GM12878 (cell line): ENCODE results near the gene EVI5L. TPM values are rescaled to one million over a fixed set of nuclear protein-coding genes. Genes with fewer than 3 reads are reported as not detected.

Source experiments
- ATAC-seq: fragments of 200-7000 bp; cut with Tn5 transposase; 3 replicates; pipeline ENCODE4 v1.9.1; 2020; ENCODE audit warnings: mild to moderate bottlenecking, moderate library complexity
- BruUV-seq: library from RNA; stranded (reverse); fragments of 400-500 nt; replicated peaks from 2 replicates; lab custom pipeline; 2021; lab: Mats Ljungman, UMichigan
- CTCF ChIA-PET: fragments of 300-600 bp; sonication (Branson Sonifier 250); formaldehyde crosslinking; extraction: SDS; loops from one replicate; lab custom pipeline; 2021; ENCODE audit warnings: inconsistent platforms; lab: Yijun Ruan, JAX
- POLR2A ChIA-PET: fragments of 350-600 bp; formaldehyde crosslinking; extraction: SDS; loops from one replicate; lab custom pipeline; 2021; ENCODE audit warnings: inconsistent platforms; lab: Charles Lee
- RAD21 ChIA-PET: fragments of 300-600 bp; sonication (Branson Sonifier 250); formaldehyde crosslinking; loops from one replicate; lab custom pipeline; 2023; ENCODE audit warnings: antibody characterized with exemption; ENCODE audit not compliant: unreplicated experiment; lab: Charles Lee
- SMC1A ChIA-PET: fragments of 300-600 bp; sonication (Branson Sonifier 250); formaldehyde crosslinking; loops from one replicate; lab custom pipeline; 2023; ENCODE audit not compliant: unreplicated experiment, uncharacterized antibody; lab: Charles Lee
- DNase-seq: peaks from one replicate; pipeline ENCODE4 v3.0.0-alpha.2; 2011; ENCODE audit warnings: low read depth, low spot score
- FAIRE-seq: peaks from 3 replicates; lab custom pipeline; 2011; peaks lifted over from hg19 to GRCh38; lab: Jason Lieb, UNC
- H2AFZ ChIP-seq: 2 replicates; pipeline ENCODE4 v1.6.0; 2011; ENCODE audit warnings: low read depth, low read length, control low read depth; ENCODE audit not compliant: control insufficient read depth
- H3K27ac ChIP-seq: 2 replicates; pipeline ENCODE4 v1.5.1; 2011; ENCODE audit warnings: control low read depth; ENCODE audit not compliant: control insufficient read depth, insufficient read depth
- H3K27me3 ChIP-seq, 2 experiments: replicated peaks in 1 of 2; 2 replicates each; pipeline versions ENCODE4 v1.6.0 to v1.6.1; 2011; ENCODE audit warnings: low read length in 1 of 2; ENCODE audit not compliant: control insufficient read depth in 2 of 2, insufficient read depth in 2 of 2
- H3K36me3 ChIP-seq, 2 experiments: 2 replicates each; pipeline ENCODE4 v1.5.1; 2011; ENCODE audit warnings: low read length in 1 of 2; ENCODE audit not compliant: control insufficient read depth in 2 of 2, insufficient read depth in 2 of 2
- H3K4me1 ChIP-seq: 2 replicates; pipeline ENCODE4 v1.6.1; 2011; ENCODE audit warnings: mild to moderate bottlenecking, low read length, moderate library complexity, mixed read lengths; ENCODE audit not compliant: control insufficient read depth, insufficient read depth
- H3K4me2 ChIP-seq: 2 replicates; pipeline ENCODE4 v1.6.0; 2011; ENCODE audit warnings: control low read depth; ENCODE audit not compliant: control insufficient read depth, insufficient read depth
- H3K4me3 ChIP-seq: fragments of 200-600 bp; sonication (generic); 2 replicates; pipeline ENCODE4 v1.5.1; 2016
- H3K79me2 ChIP-seq: 2 replicates; pipeline ENCODE4 v1.6.0; 2011; ENCODE audit warnings: low read length; ENCODE audit not compliant: control insufficient read depth, insufficient read depth
- H3K9ac ChIP-seq: 2 replicates; pipeline ENCODE4 v1.8.0; 2011; ENCODE audit warnings: low read length, control low read depth, mixed read lengths; ENCODE audit not compliant: control insufficient read depth, insufficient read depth
- H3K9me3 ChIP-seq: replicated peaks from 3 replicates; pipeline ENCODE4 v1.5.1; 2011; ENCODE audit warnings: mild to moderate bottlenecking, low read length; ENCODE audit not compliant: control insufficient read depth, insufficient read depth
- H4K20me1 ChIP-seq: 2 replicates; pipeline ENCODE4 v1.6.0; 2011; ENCODE audit not compliant: control insufficient read depth, insufficient read depth
- CBFB ChIP-seq: IDR thresholded peaks from 2 replicates; pipeline ENCODE4 v1.6.1; 2016; ENCODE audit warnings: antibody characterized with exemption, low read depth
- CBX3 ChIP-seq: fragments of 200-600 bp; sonication (generic); IDR thresholded peaks from 2 replicates; pipeline ENCODE4 v1.6.1; 2016; ENCODE audit warnings: low read depth, borderline replicate concordance
- CEBPZ ChIP-seq: fragments of 150-350 bp; IDR thresholded peaks from 2 replicates; pipeline ENCODE4 v1.6.1; 2016; ENCODE audit warnings: low read depth, low read length
- CHD1 ChIP-seq: IDR thresholded peaks from 2 replicates; pipeline ENCODE4 v1.6.1; 2012; ENCODE audit warnings: low read depth, low read length, improper control_type of control experiment
- LARP7 ChIP-seq: fragments of 450-650 bp; IDR thresholded peaks from 2 replicates; pipeline ENCODE4 v1.6.1; 2017; ENCODE audit warnings: mild to moderate bottlenecking
- SMAD5 ChIP-seq: IDR thresholded peaks from 2 replicates; pipeline ENCODE4 v1.6.1; 2016; ENCODE audit warnings: antibody characterized with exemption, low read depth
- SP1 ChIP-seq: IDR thresholded peaks from one replicate; pipeline ENCODE4 v1.6.1; 2011; ENCODE audit warnings: low read depth, low read length
- YBX1 ChIP-seq: fragments of 450-650 bp; IDR thresholded peaks from 2 replicates; pipeline ENCODE4 v1.6.1; 2016; ENCODE audit warnings: antibody characterized with exemption
- WGBS: methylation state at CpG from one replicate; pipeline ENCODE4 v1.1.6; 2016; ENCODE audit warnings: low lambda C conversion rate; ENCODE audit not compliant: insufficient replicate concordance, insufficient coverage; ENCODE audit errors: missing lambda C conversion rate; 5-methylcytosine and 5-hydroxymethylcytosine counted together
- in situ Hi-C: fragments of 300-500 bp; cut with MboI; formaldehyde crosslinking; loops from 9 replicates; pipeline ENCODE4 v1.14.3; 2018; ENCODE audit warnings: mixed read lengths
- intact Hi-C: fragments of 100-400 bp; cut with micrococcal nuclease; formaldehyde crosslinking; loops from one replicate; pipeline ENCODE4 v1.14.2; 2022; ENCODE audit not compliant: unreplicated experiment
- polyA plus RNA-seq, 11 experiments: library from polyadenylated mRNA; depleted of rRNA in 4 of 11; unstranded in 6 of 11; stranded (reverse) in 5 of 11; fragments of >200 nt; fragmentation: Nextera tagmentation in 4 of 11; fragmentation: Illumina TruSeq in 1 of 11; extraction: Ambion mirVana in 4 of 11; extraction: Trizol in 1 of 11; gene quantifications; 1 replicate in 1 of 11; 2 replicates in 10 of 11; pipeline versions ENCODE4 v1.2.1 to v1.2.3, GENCODE V29; 2011 to 2016; ENCODE audit warnings: inconsistent platforms in 2 of 11, missing spikeins in 2 of 11, low read depth in 1 of 11
- total RNA-seq, 4 experiments: library from RNA; depleted of rRNA in 3 of 4; stranded (reverse); fragments of >200 nt in 3 of 4; fragmentation: Illumina TruSeq in 1 of 4; extraction: Trizol in 1 of 4; gene quantifications; 2 replicates each; pipeline versions ENCODE4 v1.2.1 to v1.2.3, GENCODE V29; 2013 to 2021

EVI5L gene
- total and polyA plus RNA-seq, 10 of the 15 experiments (the other 5 are each of a cell fraction or from before 2014, with no cell fraction given): 0.23 to 13.8 (median 5.0) TPM

GRCh38 chr19:7911508-7912143 is 81.6 kb downstream of the EVI5L start:
- Histone ChIP-seq H3K79me2 (peaks cover 5% of the 10 kb centered on the region), H3K9ac (no peak overlapping the region), H3K27ac (no peak overlapping the region), H4K20me1 (no peaks in the 10 kb centered on the region), H2AFZ (no peak overlapping the region), H3K36me3 (peaks cover 0 to 16% of the 10 kb centered on the region in 2 experiments; a peak in 3 of 4 replicates), H3K27me3 (peaks cover 0 to 2% of the 10 kb centered on the region in 2 experiments; a peak in 1 of 4 replicates), H3K4me1 (no peaks in the 10 kb centered on the region), H3K4me3 (no peak overlapping the region), H3K9me3 (no peaks in the 10 kb centered on the region), H3K4me2 (no peak overlapping the region)
- intact Hi-C loops: no loop called here
- RAD21 ChIA-PET: interaction anchor here (0.9 to 1.2 kb wide), 2 partner anchors 9 to 32 kb away, joined by 3 to 4 read pairs; partner anchors contain the start of gene SNAPC2
- POLR2A ChIA-PET: no interaction called here
- no peak for FAIRE-seq
- CTCF ChIA-PET: no interaction called here
- SMC1A ChIA-PET: no interaction called here
- no peak for DNase-seq
- BruUV-seq: no TSS peak
- 92% methylated on average over 18 of the region's 18 CpGs for WGBS
- in situ Hi-C loops: no loop called here
- ATAC-seq: no peak
- no peak for TF ChIP-seq CHD1
- no peak for TF ChIP-seq CBFB
- TF ChIP-seq LARP7: no peak
- no peak for TF ChIP-seq SMAD5
- no peak for TF ChIP-seq CEBPZ
- TF ChIP-seq CBX3: no peak
- no peak for TF ChIP-seq SP1
- TF ChIP-seq YBX1: no peak
